ENCODE measurements around the gene YY1.

The YY1 gene

DNA sequence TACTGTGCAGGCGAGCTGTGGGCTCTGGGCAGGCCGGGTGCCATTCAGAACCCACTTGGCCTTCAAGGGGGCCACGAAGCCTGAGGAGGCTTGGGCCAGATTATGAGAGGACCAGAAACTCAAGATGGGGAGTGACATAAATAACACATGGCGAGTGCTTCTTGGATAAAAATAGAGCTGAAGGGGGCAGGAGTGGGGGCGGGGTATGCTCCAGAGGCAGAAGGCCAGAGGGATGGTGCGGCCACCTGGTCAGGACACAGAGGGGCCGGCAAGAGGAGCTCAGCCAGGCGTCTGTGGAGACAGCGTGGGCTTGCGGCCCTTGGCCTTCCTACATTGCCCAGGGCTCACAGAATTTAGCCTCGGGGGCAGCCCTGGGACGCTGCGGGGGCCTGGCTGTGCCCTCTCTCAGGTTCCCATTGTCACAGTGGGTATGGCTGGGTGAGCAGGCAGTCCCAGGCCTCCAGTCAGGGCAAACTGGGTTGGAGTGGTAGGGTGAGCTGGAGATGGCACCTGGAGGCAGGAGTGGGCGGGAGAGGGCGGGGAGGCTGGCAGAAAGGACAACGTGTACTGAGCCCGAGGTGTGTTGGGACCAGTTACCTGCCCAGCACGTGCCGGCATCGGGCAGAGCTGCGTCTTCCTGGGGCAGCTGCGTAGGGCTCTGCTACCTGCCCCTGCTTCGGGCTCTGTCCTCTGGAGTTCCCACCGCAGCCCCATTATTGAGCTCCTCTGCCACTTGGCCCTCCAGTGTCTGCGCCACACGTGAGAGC is 74.7 kb downstream of the YY1 start:
- Histone ChIP-seq H3K4me1 (ENCODE audit: insufficient read depth, low read length) (no peaks in the 10 kb centered on the region), H3K4me3 (ENCODE audit: low read depth in 1 of 2, low read length in 2 of 2) (no peak overlapping the region), H3K79me2 (ENCODE audit: insufficient read depth, low read length) (no peaks in the 10 kb centered on the region), H3K36me3 (ENCODE audit: insufficient read depth, low read length) (no peaks in the 10 kb centered on the region), H3K27ac (ENCODE audit: low read length) (no peak overlapping the region), H3K4me2 (ENCODE audit: insufficient read depth, low read length) (no peak overlapping the region), H2AFZ (ENCODE audit: low read depth, low read length) (no peak overlapping the region), H3K9me3 (ENCODE audit: insufficient read depth, low read length, severe bottlenecking) (no peaks in the 10 kb centered on the region), H4K20me1 (ENCODE audit: insufficient read depth, low read length) (no peaks in the 10 kb centered on the region), H3K9ac (ENCODE audit: low read depth, low read length) (no peak overlapping the region), H3K27me3 (ENCODE audit: insufficient read depth, low read length, poor library complexity) (no peaks in the 10 kb centered on the region)
- TF ChIP-seq, protein P1, sequence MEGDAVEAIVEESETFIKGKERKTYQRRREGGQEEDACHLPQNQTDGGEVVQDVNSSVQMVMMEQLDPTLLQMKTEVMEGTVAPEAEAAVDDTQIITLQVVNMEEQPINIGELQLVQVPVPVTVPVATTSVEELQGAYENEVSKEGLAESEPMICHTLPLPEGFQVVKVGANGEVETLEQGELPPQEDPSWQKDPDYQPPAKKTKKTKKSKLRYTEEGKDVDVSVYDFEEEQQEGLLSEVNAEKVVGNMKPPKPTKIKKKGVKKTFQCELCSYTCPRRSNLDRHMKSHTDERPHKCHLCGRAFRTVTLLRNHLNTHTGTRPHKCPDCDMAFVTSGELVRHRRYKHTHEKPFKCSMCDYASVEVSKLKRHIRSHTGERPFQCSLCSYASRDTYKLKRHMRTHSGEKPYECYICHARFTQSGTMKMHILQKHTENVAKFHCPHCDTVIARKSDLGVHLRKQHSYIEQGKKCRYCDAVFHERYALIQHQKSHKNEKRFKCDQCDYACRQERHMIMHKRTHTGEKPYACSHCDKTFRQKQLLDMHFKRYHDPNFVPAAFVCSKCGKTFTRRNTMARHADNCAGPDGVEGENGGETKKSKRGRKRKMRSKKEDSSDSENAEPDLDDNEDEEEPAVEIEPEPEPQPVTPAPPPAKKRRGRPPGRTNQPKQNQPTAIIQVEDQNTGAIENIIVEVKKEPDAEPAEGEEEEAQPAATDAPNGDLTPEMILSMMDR (IDR thresholded peaks at IDR 0.05; ENCODE audit: borderline replicate concordance, extremely low read depth, low read length, poor library complexity, severe bottlenecking), result no peak
- no peak for TF ChIP-seq EZH2 (IDR thresholded peaks at IDR 0.05; ENCODE audit: borderline replicate concordance, low read depth, low read length, severe bottlenecking)
- DNase-seq (no peak), ATAC-seq (ENCODE audit: insufficient read depth, low read depth) (no peak)

DNA sequence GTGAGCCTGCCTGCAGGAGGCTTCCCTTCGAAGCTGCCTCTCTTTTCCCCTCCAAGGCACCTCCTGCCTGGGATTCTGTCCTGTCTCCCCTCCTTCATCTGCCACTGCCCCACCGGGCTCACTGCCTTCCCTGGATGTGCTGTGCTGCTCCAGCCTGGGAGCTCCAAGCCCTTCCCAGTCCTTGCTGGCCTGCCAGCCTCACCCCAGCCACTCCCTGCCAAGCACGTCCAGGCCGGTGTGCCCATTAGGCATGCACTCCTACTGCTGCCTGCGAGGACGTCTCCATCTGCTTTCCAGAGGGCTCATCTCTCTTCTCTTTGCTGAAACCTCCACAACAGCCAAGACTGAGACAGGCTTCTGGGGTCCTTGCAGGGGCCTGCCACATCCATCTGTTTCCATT is 75.8 kb downstream of the YY1 start:
- H4K20me1 ChIP-seq (ENCODE audit: insufficient read depth, low read length), result no peaks in the 10 kb centered on the region
- no peak overlapping the region for H3K4me2 ChIP-seq (ENCODE audit: insufficient read depth, low read length)
- no peak overlapping the region for H2AFZ ChIP-seq (ENCODE audit: low read depth, low read length)
- DNase-seq (no peak), ATAC-seq (ENCODE audit: insufficient read depth, low read depth) (no peak)
- no peaks in the 10 kb centered on the region for H3K4me1 ChIP-seq (ENCODE audit: insufficient read depth, low read length)
- H3K27me3 ChIP-seq (ENCODE audit: insufficient read depth, low read length, poor library complexity), result no peaks in the 10 kb centered on the region
- H3K4me3 ChIP-seq (ENCODE audit: low read depth in 1 of 2, low read length in 2 of 2), result no peak overlapping the region
- H3K9ac ChIP-seq (ENCODE audit: low read depth, low read length), result no peak overlapping the region
- H3K79me2 ChIP-seq (ENCODE audit: insufficient read depth, low read length), result no peaks in the 10 kb centered on the region
- no peaks in the 10 kb centered on the region for H3K36me3 ChIP-seq (ENCODE audit: insufficient read depth, low read length)
- H3K9me3 ChIP-seq (ENCODE audit: insufficient read depth, low read length, severe bottlenecking), result no peaks in the 10 kb centered on the region
- no peak overlapping the region for H3K27ac ChIP-seq (ENCODE audit: low read length)
- TF ChIP-seq, protein P1 (IDR thresholded peaks at IDR 0.05; ENCODE audit: borderline replicate concordance, extremely low read depth, low read length, poor library complexity, severe bottlenecking), result no peak
- TF ChIP-seq EZH2 (IDR thresholded peaks at IDR 0.05; ENCODE audit: borderline replicate concordance, low read depth, low read length, severe bottlenecking), result no peak

DNA sequence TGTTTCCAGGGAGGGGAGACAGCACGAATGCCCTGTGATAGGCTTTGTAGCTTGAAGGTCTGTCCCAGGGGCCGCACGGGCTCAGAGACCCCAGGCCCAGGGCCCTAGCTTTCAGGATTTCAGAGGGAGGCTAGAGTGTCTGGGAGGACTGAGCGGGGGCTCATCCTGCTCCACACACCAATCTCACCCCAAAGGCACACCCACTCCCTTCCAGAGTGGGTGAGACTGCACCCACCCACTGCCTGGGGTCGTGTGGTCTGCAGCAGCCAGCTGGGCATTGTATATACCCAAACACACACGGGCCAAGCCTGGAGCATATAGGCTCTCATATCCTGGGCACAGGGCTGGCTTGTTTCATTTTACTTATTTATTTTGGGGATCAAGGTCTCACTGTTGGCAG is 78.4 kb downstream of the YY1 start:
- TF ChIP-seq EZH2 (IDR thresholded peaks at IDR 0.05; ENCODE audit: borderline replicate concordance, low read depth, low read length, severe bottlenecking), result no peak
- TF ChIP-seq, protein P1 (IDR thresholded peaks at IDR 0.05; ENCODE audit: borderline replicate concordance, extremely low read depth, low read length, poor library complexity, severe bottlenecking), result no peak
- H3K4me2 ChIP-seq (ENCODE audit: insufficient read depth, low read length), result no peak overlapping the region
- H3K4me3 ChIP-seq (ENCODE audit: low read depth in 1 of 2, low read length in 2 of 2), result no peak overlapping the region
- no peaks in the 10 kb centered on the region for H3K79me2 ChIP-seq (ENCODE audit: insufficient read depth, low read length)
- H3K27ac ChIP-seq (ENCODE audit: low read length), result no peak overlapping the region
- no peak overlapping the region for H2AFZ ChIP-seq (ENCODE audit: low read depth, low read length)
- H3K36me3 ChIP-seq (ENCODE audit: insufficient read depth, low read length), result no peaks in the 10 kb centered on the region
- H3K4me1 ChIP-seq (ENCODE audit: insufficient read depth, low read length), result no peaks in the 10 kb centered on the region
- H3K9ac ChIP-seq (ENCODE audit: low read depth, low read length), result no peak overlapping the region
- no peaks in the 10 kb centered on the region for H3K27me3 ChIP-seq (ENCODE audit: insufficient read depth, low read length, poor library complexity)
- H3K9me3 ChIP-seq (ENCODE audit: insufficient read depth, low read length, severe bottlenecking), result no peaks in the 10 kb centered on the region
- DNase-seq, result no peak
- H4K20me1 ChIP-seq (ENCODE audit: insufficient read depth, low read length), result no peaks in the 10 kb centered on the region
- no peak for ATAC-seq (ENCODE audit: insufficient read depth, low read depth)
